ENCODE data around the gene OR6X1. TPM values are rescaled to one million over a fixed set of nuclear protein-coding genes. Genes with fewer than 3 reads are reported as not detected.

OR6X1 gene
- total RNA-seq, 6 experiments from 2014 or later, result not detected

DNA sequence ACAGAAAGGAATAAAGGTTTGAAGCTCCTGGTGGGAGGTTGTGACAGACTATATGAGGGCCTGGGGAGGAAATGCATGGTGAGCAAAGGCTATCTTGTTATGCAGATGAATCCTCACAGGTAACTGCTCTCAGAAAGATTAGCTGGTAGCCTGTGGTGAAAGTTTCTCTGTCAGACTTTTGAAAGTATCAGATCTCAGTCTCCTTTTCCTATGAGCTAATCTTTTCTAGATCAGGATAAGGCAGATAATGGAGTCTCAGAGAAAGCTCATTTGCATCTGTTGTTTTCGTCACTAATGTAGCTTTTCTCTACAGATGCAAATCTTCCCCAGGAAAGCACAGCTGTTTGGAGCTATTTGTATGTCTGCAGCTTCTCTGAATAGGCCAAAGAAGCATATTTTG lies 21.0 kb upstream of the OR6X1 start:
- no peak overlapping the region for H3K4me3 ChIP-seq
- WGBS (ENCODE audit: insufficient coverage, low coverage, low lambda C conversion rate, missing lambda C conversion rate), result 70% methylated on average over 1 of the region's 1 CpG
- intact Hi-C loops (cut with DNase I), result no loop called here
- H3K9me3 ChIP-seq, result no peaks in the 10 kb centered on the region
- ATAC-seq (no peak), DNase-seq (no peak)
- no peaks in the 10 kb centered on the region for H3K36me3 ChIP-seq
- TF ChIP-seq, protein P1, sequence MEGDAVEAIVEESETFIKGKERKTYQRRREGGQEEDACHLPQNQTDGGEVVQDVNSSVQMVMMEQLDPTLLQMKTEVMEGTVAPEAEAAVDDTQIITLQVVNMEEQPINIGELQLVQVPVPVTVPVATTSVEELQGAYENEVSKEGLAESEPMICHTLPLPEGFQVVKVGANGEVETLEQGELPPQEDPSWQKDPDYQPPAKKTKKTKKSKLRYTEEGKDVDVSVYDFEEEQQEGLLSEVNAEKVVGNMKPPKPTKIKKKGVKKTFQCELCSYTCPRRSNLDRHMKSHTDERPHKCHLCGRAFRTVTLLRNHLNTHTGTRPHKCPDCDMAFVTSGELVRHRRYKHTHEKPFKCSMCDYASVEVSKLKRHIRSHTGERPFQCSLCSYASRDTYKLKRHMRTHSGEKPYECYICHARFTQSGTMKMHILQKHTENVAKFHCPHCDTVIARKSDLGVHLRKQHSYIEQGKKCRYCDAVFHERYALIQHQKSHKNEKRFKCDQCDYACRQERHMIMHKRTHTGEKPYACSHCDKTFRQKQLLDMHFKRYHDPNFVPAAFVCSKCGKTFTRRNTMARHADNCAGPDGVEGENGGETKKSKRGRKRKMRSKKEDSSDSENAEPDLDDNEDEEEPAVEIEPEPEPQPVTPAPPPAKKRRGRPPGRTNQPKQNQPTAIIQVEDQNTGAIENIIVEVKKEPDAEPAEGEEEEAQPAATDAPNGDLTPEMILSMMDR (IDR thresholded peaks at IDR 0.05), result no peak
- TF ChIP-seq POLR2A (IDR thresholded peaks at IDR 0.05), result no peak
- H3K4me1 ChIP-seq, result no peaks in the 10 kb centered on the region
- H3K27ac ChIP-seq, result no peak overlapping the region
- H3K27me3 ChIP-seq, result no peaks in the 10 kb centered on the region

DNA sequence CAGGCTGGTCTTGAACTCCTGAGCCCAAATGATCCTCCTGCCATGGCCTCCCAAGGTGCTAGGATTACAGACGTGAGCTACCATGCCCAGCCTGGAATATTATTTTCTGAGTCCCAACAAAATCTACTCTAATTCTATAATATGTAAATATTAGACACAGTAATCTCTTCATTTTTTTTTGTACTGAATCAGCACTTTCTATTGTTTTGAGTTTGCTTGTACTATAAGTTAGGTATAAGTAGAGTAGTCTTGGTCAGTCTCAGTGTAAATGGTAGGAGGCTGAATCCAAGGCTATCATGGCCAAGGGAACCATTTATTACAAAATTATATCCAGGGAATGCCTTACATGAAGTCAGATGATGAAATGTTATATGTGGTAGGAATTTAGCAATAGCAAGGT lies 19.6 kb upstream of the OR6X1 start:
- no peak overlapping the region for H3K4me3 ChIP-seq
- intact Hi-C loops (cut with DNase I), result no loop called here
- no peaks in the 10 kb centered on the region for H3K36me3 ChIP-seq
- ATAC-seq, result no peak
- H3K27ac ChIP-seq, result no peak overlapping the region
- WGBS (ENCODE audit: insufficient coverage, low coverage, low lambda C conversion rate, missing lambda C conversion rate), result 80% methylated on average over 1 of the region's 1 CpG
- no peaks in the 10 kb centered on the region for H3K9me3 ChIP-seq
- H3K4me1 ChIP-seq, result no peaks in the 10 kb centered on the region
- H3K27me3 ChIP-seq, result no peaks in the 10 kb centered on the region
- TF ChIP-seq POLR2A (IDR thresholded peaks at IDR 0.05), result no peak
- DNase-seq, result no peak

DNA sequence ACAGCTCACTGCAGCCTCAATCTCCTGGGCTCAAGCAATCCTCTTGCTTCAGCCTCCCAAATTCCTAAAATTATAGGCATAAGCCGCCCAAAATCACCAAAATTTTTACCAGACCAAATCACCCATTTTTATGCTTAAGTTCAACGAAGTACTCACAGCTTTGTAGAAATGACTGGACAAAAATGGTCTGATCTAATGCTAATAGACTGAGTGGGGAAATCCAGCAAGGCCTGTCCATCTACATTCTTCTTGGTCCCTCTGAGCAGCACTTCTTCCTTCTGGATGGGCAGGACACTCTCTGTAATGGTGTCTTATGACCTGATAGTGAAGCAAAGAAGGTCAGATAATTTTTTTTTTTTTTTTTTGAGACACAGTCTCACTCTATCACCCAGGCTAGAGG lies 18.7 kb upstream of the OR6X1 start:
- TF ChIP-seq POLR2A (IDR thresholded peaks at IDR 0.05), result no peak
- TF ChIP-seq, protein P1 (IDR thresholded peaks at IDR 0.05), result no peak
- H3K36me3 ChIP-seq, result no peaks in the 10 kb centered on the region
- H3K4me1 ChIP-seq, result no peaks in the 10 kb centered on the region
- 44% methylated on average over 2 of the region's 2 CpGs for WGBS (ENCODE audit: insufficient coverage, low coverage, low lambda C conversion rate, missing lambda C conversion rate)
- intact Hi-C loops (cut with DNase I), result no loop called here
- no peak overlapping the region for H3K4me3 ChIP-seq
- no peak overlapping the region for H3K27ac ChIP-seq
- no peaks in the 10 kb centered on the region for H3K27me3 ChIP-seq
- DNase-seq (no peak), ATAC-seq (no peak)
- H3K9me3 ChIP-seq, result no peaks in the 10 kb centered on the region

- no peak for TF ChIP-seq POLR2A (IDR thresholded peaks at IDR 0.05)
- TF ChIP-seq, protein P1 (IDR thresholded peaks at IDR 0.05), result no peak
Observed at GRCh38 chr11:123771664-123772063, 17.3 kb upstream of the OR6X1 start.

DNA sequence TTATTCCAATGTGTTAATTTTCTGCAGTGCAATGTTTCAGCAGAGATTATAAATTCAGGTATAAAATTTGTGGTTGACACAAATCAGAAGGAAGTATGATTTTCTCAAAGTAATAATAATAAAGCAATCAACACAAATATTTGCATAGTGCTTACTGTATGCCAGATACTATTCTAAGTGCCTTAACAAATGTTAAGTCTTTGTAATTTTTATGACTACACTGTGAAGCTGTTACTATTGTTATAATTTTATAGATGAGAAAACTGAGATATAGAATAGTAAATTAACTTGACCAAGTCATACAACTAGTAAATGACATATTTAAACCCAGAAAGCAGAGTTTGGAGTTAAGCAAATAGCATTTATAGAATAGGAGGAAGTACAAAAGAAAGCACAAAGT lies 16.4 kb upstream of the OR6X1 start:
- intact Hi-C loops (cut with DNase I), result no loop called here
- DNase-seq (no peak), ATAC-seq (no peak)
- Histone ChIP-seq H3K27me3 (no peaks in the 10 kb centered on the region), H3K36me3 (no peaks in the 10 kb centered on the region), H3K9me3 (no peaks in the 10 kb centered on the region), H3K27ac (no peak overlapping the region), H3K4me3 (no peak overlapping the region), H3K4me1 (no peaks in the 10 kb centered on the region)
- TF ChIP-seq, protein P1 (IDR thresholded peaks at IDR 0.05), result no peak
- no peak for TF ChIP-seq POLR2A (IDR thresholded peaks at IDR 0.05)

More at GRCh38 chr11:123771664-123772063, 17.3 kb upstream of the OR6X1 start:
- no peaks in the 10 kb centered on the region for H3K27me3 ChIP-seq
- 90% methylated on average over 3 of the region's 3 CpGs for WGBS (ENCODE audit: insufficient coverage, low coverage, low lambda C conversion rate, missing lambda C conversion rate)
- H3K9me3 ChIP-seq, result no peaks in the 10 kb centered on the region
- H3K4me1 ChIP-seq, result no peaks in the 10 kb centered on the region
- H3K36me3 ChIP-seq, result no peaks in the 10 kb centered on the region
- intact Hi-C loops (cut with DNase I), result no loop called here
- no peak overlapping the region for H3K4me3 ChIP-seq
- H3K27ac ChIP-seq, result no peak overlapping the region
- DNase-seq (no peak), ATAC-seq (no peak)

Data from right lobe of liver (tissue), 6 donors.